Muscle layer of colon (tissue), 2 donors: ENCODE data around the gene CDYL.

ENCODE experiments used
- H3K27ac ChIP-seq: one replicate; pipeline ENCODE4 v1.7.0; 2013; ENCODE audit warnings: low read depth, mild to moderate bottlenecking, low read length, moderate library complexity
- H3K27me3 ChIP-seq, 2 donors: one replicate each; pipeline ENCODE4 v1.7.0; 2013; ENCODE audit warnings: low read length in 2 of 2, mild to moderate bottlenecking in 2 of 2; ENCODE audit not compliant: insufficient read depth in 2 of 2, control insufficient read depth in 1 of 2
- H3K36me3 ChIP-seq: one replicate; pipeline ENCODE4 v1.7.0; 2013; ENCODE audit warnings: mild to moderate bottlenecking, low read length; ENCODE audit not compliant: insufficient read depth
- H3K4me1 ChIP-seq: one replicate; pipeline ENCODE4 v1.7.0; 2013; ENCODE audit warnings: mild to moderate bottlenecking, low read length; ENCODE audit not compliant: insufficient read depth
- H3K4me3 ChIP-seq, 2 donors: one replicate each; pipeline ENCODE4 v1.7.0; 2013; ENCODE audit warnings: low read length in 2 of 2, low read depth in 1 of 2, mild to moderate bottlenecking in 1 of 2, moderate library complexity in 1 of 2
- H3K9ac ChIP-seq: one replicate; pipeline ENCODE4 v1.7.0; 2013; ENCODE audit warnings: low read length
- H3K9me3 ChIP-seq: one replicate; pipeline ENCODE4 v1.7.0; 2013; ENCODE audit warnings: mild to moderate bottlenecking, low read length
- donor health status: abdominal sarcoma.
- donor health status: Adenocarcinoma of cecum.

The CDYL gene

GRCh38 chr6:4806791-4807190, 30.6 kb downstream of the CDYL start:
- Histone ChIP-seq H3K4me3 (no peak overlapping the region), H3K4me1 (peaks cover 19% of the 10 kb centered on the region), H3K9me3 (no peaks in the 10 kb centered on the region), H3K27me3 (no peaks in the 10 kb centered on the region), H3K9ac (no peak overlapping the region), H3K27ac (no peak overlapping the region), H3K36me3 (no peaks in the 10 kb centered on the region)

GRCh38 chr6:4808396-4808795, 32.2 kb downstream of the CDYL start:
- H3K27ac ChIP-seq = no peak overlapping the region
- no peak overlapping the region for H3K4me3 ChIP-seq
- H3K9me3 ChIP-seq = no peaks in the 10 kb centered on the region
- no peaks in the 10 kb centered on the region for H3K36me3 ChIP-seq
- H3K9ac ChIP-seq = no peak overlapping the region
- H3K4me1 ChIP-seq = peaks cover 13% of the 10 kb centered on the region
- H3K27me3 ChIP-seq = no peaks in the 10 kb centered on the region

- H3K36me3 ChIP-seq = no peaks in the 10 kb centered on the region
- no peak overlapping the region for H3K9ac ChIP-seq
- no peaks in the 10 kb centered on the region for H3K9me3 ChIP-seq
- no peak overlapping the region for H3K4me3 ChIP-seq
- H3K4me1 ChIP-seq = peaks cover 19% of the 10 kb centered on the region
- H3K27me3 ChIP-seq = no peaks in the 10 kb centered on the region
- no peak overlapping the region for H3K27ac ChIP-seq
Observed at GRCh38 chr6:4809999-4810918, 34.1 kb downstream of the CDYL start.

GRCh38 chr6:4812068-4812467, 35.9 kb downstream of the CDYL start:
- Histone ChIP-seq H3K4me1 (peaks cover 10% of the 10 kb centered on the region), H3K27me3 (no peaks in the 10 kb centered on the region), H3K9me3 (no peaks in the 10 kb centered on the region), H3K27ac (no peak overlapping the region), H3K9ac (no peak overlapping the region), H3K4me3 (no peak overlapping the region), H3K36me3 (no peaks in the 10 kb centered on the region)

GRCh38 chr6:4813055-4813454, 36.9 kb downstream of the CDYL start:
- no peaks in the 10 kb centered on the region for H3K27me3 ChIP-seq
- no peaks in the 10 kb centered on the region for H3K36me3 ChIP-seq
- H3K9ac ChIP-seq = no peak overlapping the region
- peaks cover 9% of the 10 kb centered on the region for H3K4me1 ChIP-seq
- no peak overlapping the region for H3K27ac ChIP-seq
- H3K4me3 ChIP-seq = no peak overlapping the region
- no peaks in the 10 kb centered on the region for H3K9me3 ChIP-seq

- H3K27me3 ChIP-seq = no peaks in the 10 kb centered on the region
- no peaks in the 10 kb centered on the region for H3K36me3 ChIP-seq
- H3K9me3 ChIP-seq = no peaks in the 10 kb centered on the region
- H3K27ac ChIP-seq = no peak overlapping the region
- no peak overlapping the region for H3K4me3 ChIP-seq
- H3K9ac ChIP-seq = no peak overlapping the region
- peaks cover 9% of the 10 kb centered on the region for H3K4me1 ChIP-seq
Observed at GRCh38 chr6:4814212-4814611, 38.0 kb downstream of the CDYL start.

GRCh38 chr6:4814987-4815386, 38.8 kb downstream of the CDYL start:
- Histone ChIP-seq H3K27me3 (no peaks in the 10 kb centered on the region), H3K27ac (no peak overlapping the region), H3K9ac (no peak overlapping the region), H3K9me3 (no peaks in the 10 kb centered on the region), H3K4me3 (no peak overlapping the region), H3K4me1 (peaks cover 13% of the 10 kb centered on the region), H3K36me3 (no peaks in the 10 kb centered on the region)

- Histone ChIP-seq H3K27ac (no peak overlapping the region), H3K4me3 (no peak overlapping the region), H3K9ac (no peak overlapping the region), H3K36me3 (no peaks in the 10 kb centered on the region), H3K4me1 (peaks cover 18% of the 10 kb centered on the region), H3K27me3 (no peaks in the 10 kb centered on the region), H3K9me3 (no peaks in the 10 kb centered on the region)
Observed at GRCh38 chr6:4815584-4815983, 39.4 kb downstream of the CDYL start.

- Histone ChIP-seq H3K4me1 (peaks cover 18% of the 10 kb centered on the region), H3K27ac (no peak overlapping the region), H3K27me3 (no peaks in the 10 kb centered on the region), H3K9ac (no peak overlapping the region), H3K36me3 (no peaks in the 10 kb centered on the region), H3K4me3 (no peak overlapping the region), H3K9me3 (no peaks in the 10 kb centered on the region)
Observed at GRCh38 chr6:4816904-4817303, 40.7 kb downstream of the CDYL start.

- Histone ChIP-seq H3K9me3 (no peaks in the 10 kb centered on the region), H3K36me3 (no peaks in the 10 kb centered on the region), H3K27ac (no peak overlapping the region), H3K27me3 (no peaks in the 10 kb centered on the region), H3K4me1 (peaks cover 18% of the 10 kb centered on the region), H3K9ac (no peak overlapping the region), H3K4me3 (no peak overlapping the region)
Observed at GRCh38 chr6:4817551-4817950, 41.3 kb downstream of the CDYL start.

GRCh38 chr6:4818272-4818938, 42.2 kb downstream of the CDYL start:
- Histone ChIP-seq H3K9me3 (no peaks in the 10 kb centered on the region), H3K27me3 (no peaks in the 10 kb centered on the region), H3K9ac (no peak overlapping the region), H3K4me1 (peaks cover 18% of the 10 kb centered on the region), H3K4me3 (no peak overlapping the region), H3K27ac (no peak overlapping the region), H3K36me3 (no peaks in the 10 kb centered on the region)
